ENCODE results near the gene NEU2. TPM values are rescaled to one million over a fixed set of nuclear protein-coding genes. Genes with fewer than 3 reads are reported as not detected.
A peak's percentile ranks its signal among the peaks of the same experiment; 100 is the strongest.

The NEU2 gene
- total and polyA plus RNA-seq, 2 of the 13 experiments (the other 11 are each of a cell fraction or from before 2014, with no cell fraction given), result not detected

DNA sequence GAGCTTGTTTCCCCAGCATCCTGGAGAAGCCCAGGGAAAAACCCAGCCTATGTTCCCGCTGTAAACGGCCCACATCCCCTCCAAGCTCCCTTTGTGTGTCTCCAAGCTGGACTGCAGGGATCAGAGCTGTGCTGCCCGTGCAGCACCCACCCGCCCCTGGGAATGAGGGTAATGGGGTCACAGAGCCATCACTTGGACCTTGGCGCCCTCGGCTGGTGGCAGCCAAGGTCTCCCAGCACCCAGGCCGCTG is 27.0 kb downstream of the NEU2 start (continued):
- peak; percentile 63; the same call in 1 of the 2 replicates for TF ChIP-seq TARDBP (CRISPR knock-in tag; IDR thresholded peaks at IDR 0.05)
- TF ChIP-seq, protein P1, sequence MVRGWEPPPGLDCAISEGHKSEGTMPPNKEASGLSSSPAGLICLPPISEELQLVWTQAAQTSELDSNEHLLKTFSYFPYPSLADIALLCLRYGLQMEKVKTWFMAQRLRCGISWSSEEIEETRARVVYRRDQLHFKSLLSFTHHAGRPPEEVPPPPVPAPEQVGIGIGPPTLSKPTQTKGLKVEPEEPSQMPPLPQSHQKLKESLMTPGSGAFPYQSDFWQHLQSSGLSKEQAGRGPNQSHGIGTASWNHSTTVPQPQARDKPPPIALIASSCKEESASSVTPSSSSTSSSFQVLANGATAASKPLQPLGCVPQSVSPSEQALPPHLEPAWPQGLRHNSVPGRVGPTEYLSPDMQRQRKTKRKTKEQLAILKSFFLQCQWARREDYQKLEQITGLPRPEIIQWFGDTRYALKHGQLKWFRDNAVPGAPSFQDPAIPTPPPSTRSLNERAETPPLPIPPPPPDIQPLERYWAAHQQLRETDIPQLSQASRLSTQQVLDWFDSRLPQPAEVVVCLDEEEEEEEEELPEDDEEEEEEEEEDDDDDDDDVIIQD (CRISPR knock-in tag; IDR thresholded peaks at IDR 0.05; ENCODE audit: low read depth), result peak; percentile 64; the same call in 1 of the 2 replicates
- TF ChIP-seq ZNF451 (CRISPR knock-in tag; IDR thresholded peaks at IDR 0.05), result no peak
- peak; percentile 32; the same call in 1 of the 2 replicates for TF ChIP-seq ZNF619 (CRISPR knock-in tag; IDR thresholded peaks at IDR 0.05)
- TF ChIP-seq NFYC (CRISPR knock-in tag; IDR thresholded peaks at IDR 0.05), result no peak
- TF ChIP-seq AHR (CRISPR knock-in tag; IDR thresholded peaks at IDR 0.05), result no peak
- TF ChIP-seq CSRNP1 (CRISPR knock-in tag; IDR thresholded peaks at IDR 0.05), result peak; percentile 24; the same call in 1 of the 2 replicates
- peak; percentile 23; the same call in 1 of the 2 replicates for TF ChIP-seq MIER3 (CRISPR knock-in tag; IDR thresholded peaks at IDR 0.05; ENCODE audit: borderline replicate concordance)
- TF ChIP-seq, protein P2, sequence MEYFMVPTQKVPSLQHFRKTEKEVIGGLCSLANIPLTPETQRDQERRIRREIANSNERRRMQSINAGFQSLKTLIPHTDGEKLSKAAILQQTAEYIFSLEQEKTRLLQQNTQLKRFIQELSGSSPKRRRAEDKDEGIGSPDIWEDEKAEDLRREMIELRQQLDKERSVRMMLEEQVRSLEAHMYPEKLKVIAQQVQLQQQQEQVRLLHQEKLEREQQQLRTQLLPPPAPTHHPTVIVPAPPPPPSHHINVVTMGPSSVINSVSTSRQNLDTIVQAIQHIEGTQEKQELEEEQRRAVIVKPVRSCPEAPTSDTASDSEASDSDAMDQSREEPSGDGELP (IDR thresholded peaks at IDR 0.05; ENCODE audit: borderline replicate concordance, low read depth), result peak; percentile 39; the same call in 1 of the 2 replicates
- TF ChIP-seq HNF4G (IDR thresholded peaks at IDR 0.05; ENCODE audit: borderline replicate concordance, low read depth, low read length), result 0 out of 2 replicates have a peak, but pooled peaks have one; percentile 9
- TF ChIP-seq HNF4G (CRISPR knock-in tag; IDR thresholded peaks at IDR 0.05; ENCODE audit: borderline replicate concordance, low read depth), result no peak
- peak; percentile 13; the same call in 1 of the 2 replicates for TF ChIP-seq ZNF776 (CRISPR knock-in tag; IDR thresholded peaks at IDR 0.05)
- no peak for TF ChIP-seq NBN (conservative IDR thresholded peaks at IDR 0.05)
- TF ChIP-seq ZNF670 (CRISPR knock-in tag; IDR thresholded peaks at IDR 0.05; ENCODE audit: borderline replicate concordance), result peak; percentile 71; the same call in 1 of the 2 replicates
- TF ChIP-seq RXRB (CRISPR knock-in tag; IDR thresholded peaks at IDR 0.05; ENCODE audit: borderline replicate concordance), result peak; percentile 73
- TF ChIP-seq PITX1 (CRISPR knock-in tag; IDR thresholded peaks at IDR 0.05), result no peak
- 0 out of 2 replicates have a peak, but pooled peaks have one; percentile 22 for TF ChIP-seq POGZ (CRISPR knock-in tag; IDR thresholded peaks at IDR 0.05)
- peak; percentile 51 for TF ChIP-seq HNF4A (CRISPR knock-in tag; IDR thresholded peaks at IDR 0.05)
- TF ChIP-seq KMT2B (CRISPR knock-in tag; IDR thresholded peaks at IDR 0.05), result no peak; the same call in 1 of the 2 replicates
- TF ChIP-seq SOX6 (IDR thresholded peaks at IDR 0.05), result no peak
- peak; percentile 18; the same call in 1 of the 2 replicates for TF ChIP-seq SOX6 (CRISPR knock-in tag; IDR thresholded peaks at IDR 0.05)
- TF ChIP-seq ZNF816 (CRISPR knock-in tag; IDR thresholded peaks at IDR 0.05; ENCODE audit: borderline replicate concordance), result no peak
- peak; percentile 40; the same call in 1 of the 2 replicates for TF ChIP-seq SP5 (CRISPR knock-in tag; IDR thresholded peaks at IDR 0.05; ENCODE audit: borderline replicate concordance, low read depth)
- 0 out of 2 replicates have a peak, but pooled peaks have one; percentile 41 for TF ChIP-seq KMT2A (CRISPR knock-in tag; IDR thresholded peaks at IDR 0.05)
- peak; percentile 42 for TF ChIP-seq YY1 (IDR thresholded peaks at IDR 0.05; ENCODE audit: insufficient read depth, insufficient replicate concordance, low read depth, low read length)
- TF ChIP-seq STAG1 (CRISPR knock-in tag; IDR thresholded peaks at IDR 0.05), result peak; percentile 88
- peak; percentile 48 for TF ChIP-seq GATAD1 (CRISPR knock-in tag; IDR thresholded peaks at IDR 0.05)
- TF ChIP-seq ZNF143 (CRISPR knock-in tag; IDR thresholded peaks at IDR 0.05), result 0 out of 2 replicates have a peak, but pooled peaks have one; percentile 30
- TF ChIP-seq ZMYM3 (CRISPR knock-in tag; IDR thresholded peaks at IDR 0.05), result 0 out of 2 replicates have a peak, but pooled peaks have one; percentile 23
- peak; percentile 65; the same call in 1 of the 2 replicates for TF ChIP-seq MTA1 (CRISPR knock-in tag; IDR thresholded peaks at IDR 0.05; ENCODE audit: borderline replicate concordance)

Data from HepG2 (cell line).